ENCODE data around the gene CXCL11. TPM values are rescaled to one million over a fixed set of nuclear protein-coding genes. Genes with fewer than 3 reads are reported as not detected.
"Not testable (repeated sequence)": the region's sequence is repeated elsewhere in the genome, so short reads cannot be mapped to it uniquely, and the experiment has no call there.

CXCL11 gene
- total RNA-seq, 3 donors from 2014 or later (not counting 1 experiment from before 2014, with no cell fraction given): not detected

DNA sequence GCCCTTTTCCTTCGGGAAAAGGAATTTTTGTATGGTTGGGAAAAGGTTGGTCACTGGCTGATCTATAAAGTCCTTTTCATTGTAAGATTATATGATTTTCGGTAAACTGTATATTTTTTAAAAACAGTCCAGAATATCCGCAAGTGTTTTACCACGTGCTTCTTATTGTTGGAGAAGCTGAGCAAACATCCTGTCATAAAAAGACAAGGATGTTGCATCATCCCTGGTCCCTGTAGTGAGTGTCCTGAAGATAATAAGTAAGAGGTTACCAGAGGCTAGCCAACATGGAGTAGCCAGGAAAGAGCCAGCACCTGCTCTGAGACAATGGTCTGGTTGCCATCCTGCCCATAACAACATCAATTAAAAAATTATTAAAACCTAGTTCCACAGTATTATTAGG, 33.7 kb downstream of the CXCL11 start:
- Mint-ChIP-seq H3K36me3 (no peaks in the 10 kb centered on the region), H3K4me1 (no peaks in the 10 kb centered on the region), H3K27ac (no peak overlapping the region), H3K4me3 (no peak overlapping the region), H3K27me3 (ENCODE audit: low read depth in 2 of 2) (peaks cover 14 to 20% of the 10 kb centered on the region in 2 donors), H3K9me3 (no peaks in the 10 kb centered on the region)
- Histone ChIP-seq H3K9me3 (ENCODE audit: control insufficient read depth, insufficient read depth, low read length) (no peaks in the 10 kb centered on the region), H3K27ac (ENCODE audit: low read length) (no peak overlapping the region), H3K27me3 (ENCODE audit: control insufficient read depth, insufficient read depth, low read length) (no peaks in the 10 kb centered on the region), H3K36me3 (ENCODE audit: control insufficient read depth, insufficient read depth, low read length) (no peaks in the 10 kb centered on the region), H3K4me1 (ENCODE audit: control insufficient read depth, insufficient read depth, low read length) (no peaks in the 10 kb centered on the region), H3K4me3 (ENCODE audit: low read length) (no peak overlapping the region)
- DNase-seq (no peak), ATAC-seq (no peak)
- intact Hi-C loops (cut with micrococcal nuclease): no loop called here
- WGBS (ENCODE audit: insufficient coverage): 86% methylated on average over 4 of the region's 4 CpGs
- TF ChIP-seq, protein P1, sequence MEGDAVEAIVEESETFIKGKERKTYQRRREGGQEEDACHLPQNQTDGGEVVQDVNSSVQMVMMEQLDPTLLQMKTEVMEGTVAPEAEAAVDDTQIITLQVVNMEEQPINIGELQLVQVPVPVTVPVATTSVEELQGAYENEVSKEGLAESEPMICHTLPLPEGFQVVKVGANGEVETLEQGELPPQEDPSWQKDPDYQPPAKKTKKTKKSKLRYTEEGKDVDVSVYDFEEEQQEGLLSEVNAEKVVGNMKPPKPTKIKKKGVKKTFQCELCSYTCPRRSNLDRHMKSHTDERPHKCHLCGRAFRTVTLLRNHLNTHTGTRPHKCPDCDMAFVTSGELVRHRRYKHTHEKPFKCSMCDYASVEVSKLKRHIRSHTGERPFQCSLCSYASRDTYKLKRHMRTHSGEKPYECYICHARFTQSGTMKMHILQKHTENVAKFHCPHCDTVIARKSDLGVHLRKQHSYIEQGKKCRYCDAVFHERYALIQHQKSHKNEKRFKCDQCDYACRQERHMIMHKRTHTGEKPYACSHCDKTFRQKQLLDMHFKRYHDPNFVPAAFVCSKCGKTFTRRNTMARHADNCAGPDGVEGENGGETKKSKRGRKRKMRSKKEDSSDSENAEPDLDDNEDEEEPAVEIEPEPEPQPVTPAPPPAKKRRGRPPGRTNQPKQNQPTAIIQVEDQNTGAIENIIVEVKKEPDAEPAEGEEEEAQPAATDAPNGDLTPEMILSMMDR (IDR thresholded peaks at IDR 0.05): no peak

DNA sequence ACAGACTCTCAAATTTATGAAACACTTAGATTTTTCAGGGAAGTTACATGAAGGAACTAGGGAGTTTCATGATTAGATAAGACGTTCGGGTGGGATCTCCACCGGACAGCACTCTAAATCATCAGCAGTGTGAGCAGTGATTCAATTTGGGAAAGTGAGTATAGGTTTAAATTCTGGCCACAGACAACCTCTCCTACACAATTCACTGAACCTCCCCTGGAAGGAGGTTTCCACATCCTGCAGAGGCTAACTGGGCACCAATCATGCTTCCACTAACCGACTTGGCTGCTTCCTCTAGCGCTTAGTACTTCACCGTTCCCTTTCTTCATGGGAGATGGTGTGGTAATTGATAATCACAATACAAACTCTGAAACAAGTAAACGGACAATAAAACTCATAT, 34.2 kb downstream of the CXCL11 start:
- Mint-ChIP-seq H3K9me3 (no peaks in the 10 kb centered on the region), H3K4me3 (no peak overlapping the region), H3K27me3 (ENCODE audit: low read depth in 2 of 2) (peaks cover 14 to 17% of the 10 kb centered on the region in 2 donors), H3K4me1 (no peaks in the 10 kb centered on the region), H3K27ac (no peak overlapping the region), H3K36me3 (no peaks in the 10 kb centered on the region)
- no peaks in the 10 kb centered on the region for H3K4me1 ChIP-seq (ENCODE audit: control insufficient read depth, insufficient read depth, low read length)
- no peaks in the 10 kb centered on the region for H3K27me3 ChIP-seq (ENCODE audit: control insufficient read depth, insufficient read depth, low read length)
- WGBS (ENCODE audit: insufficient coverage): 76% methylated on average over 6 of the region's 7 CpGs
- H3K36me3 ChIP-seq (ENCODE audit: control insufficient read depth, insufficient read depth, low read length): no peaks in the 10 kb centered on the region
- TF ChIP-seq, protein P1 (IDR thresholded peaks at IDR 0.05): no peak
- ATAC-seq (no peak), DNase-seq (no peak)
- intact Hi-C loops (cut with micrococcal nuclease): no loop called here
- H3K4me3 ChIP-seq (ENCODE audit: low read length): no peak overlapping the region
- H3K27ac ChIP-seq (ENCODE audit: low read length): no peak overlapping the region
- H3K9me3 ChIP-seq (ENCODE audit: control insufficient read depth, insufficient read depth, low read length): no peaks in the 10 kb centered on the region

DNA sequence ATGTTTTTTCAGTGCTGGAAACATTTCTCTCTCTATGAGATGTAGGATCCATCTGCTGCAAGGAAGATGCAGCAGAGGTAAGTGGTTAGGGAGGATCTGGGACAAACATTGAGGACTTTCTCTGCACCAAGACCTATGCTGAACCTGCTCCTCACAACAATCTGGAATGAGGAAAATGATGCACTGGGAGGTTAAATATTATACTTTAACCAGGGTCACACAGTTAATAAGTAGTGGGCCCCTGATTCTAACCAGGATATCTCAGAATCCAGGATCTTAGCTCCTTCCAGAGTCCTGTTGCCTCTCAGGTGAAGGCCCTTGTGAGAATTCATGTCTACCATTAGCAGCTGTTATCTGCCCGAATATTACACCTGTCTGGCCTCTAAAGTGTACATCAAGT, 35.6 kb downstream of the CXCL11 start:
- WGBS (ENCODE audit: insufficient coverage): 86% methylated on average over 1 of the region's 1 CpG
- TF ChIP-seq, protein P1 (IDR thresholded peaks at IDR 0.05): no peak
- Histone ChIP-seq H3K36me3 (ENCODE audit: control insufficient read depth, insufficient read depth, low read length) (no peaks in the 10 kb centered on the region), H3K4me3 (ENCODE audit: low read length) (no peak overlapping the region), H3K9me3 (ENCODE audit: control insufficient read depth, insufficient read depth, low read length) (no peaks in the 10 kb centered on the region), H3K27me3 (ENCODE audit: control insufficient read depth, insufficient read depth, low read length) (no peaks in the 10 kb centered on the region), H3K27ac (ENCODE audit: low read length) (no peak overlapping the region), H3K4me1 (ENCODE audit: control insufficient read depth, insufficient read depth, low read length) (no peaks in the 10 kb centered on the region)
- no peak overlapping the region for H3K4me3 Mint-ChIP-seq
- H3K27ac Mint-ChIP-seq: no peak overlapping the region
- no peaks in the 10 kb centered on the region for H3K4me1 Mint-ChIP-seq
- DNase-seq (no peak), ATAC-seq (no peak)
- no peaks in the 10 kb centered on the region for H3K36me3 Mint-ChIP-seq
- intact Hi-C loops (cut with micrococcal nuclease): no loop called here
- H3K27me3 Mint-ChIP-seq (ENCODE audit: low read depth in 2 of 2): peaks cover 14% of the 10 kb centered on the region in 2 donors
- no peaks in the 10 kb centered on the region for H3K9me3 Mint-ChIP-seq

DNA sequence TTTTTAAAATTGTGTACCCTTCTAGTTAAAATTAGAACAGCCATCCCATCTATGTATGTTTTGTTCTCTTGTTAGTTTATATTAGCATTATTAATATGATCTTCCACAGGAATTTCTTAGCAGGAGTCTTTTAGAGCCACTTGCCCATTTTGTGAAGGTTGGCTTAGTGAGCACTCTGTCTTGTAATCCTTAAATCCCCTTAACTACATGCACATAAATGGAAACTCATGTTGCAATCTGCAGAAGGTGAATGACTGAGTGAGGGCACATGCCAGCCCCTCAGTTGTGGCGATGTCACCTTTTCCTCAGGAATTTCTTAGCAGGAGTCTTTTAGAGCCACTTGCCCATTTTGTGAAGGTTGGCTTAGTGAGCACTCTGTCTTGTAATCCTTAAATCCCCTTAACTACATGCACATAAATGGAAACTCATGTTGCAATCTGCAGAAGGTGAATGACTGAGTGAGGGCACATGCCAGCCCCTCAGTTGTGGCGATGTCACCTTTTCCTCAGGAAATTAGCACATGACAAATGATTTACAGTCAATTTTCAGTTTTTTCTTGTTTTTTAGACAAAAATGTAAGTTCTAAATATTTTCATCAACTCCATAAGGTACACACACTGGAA, 37.2 kb downstream of the CXCL11 start:
- intact Hi-C loops (cut with micrococcal nuclease); H3K27ac ChIP-seq (ENCODE audit: low read length); H3K9me3 Mint-ChIP-seq; H3K4me3 Mint-ChIP-seq; H3K9me3 ChIP-seq (ENCODE audit: control insufficient read depth, insufficient read depth, low read length); H3K4me3 ChIP-seq (ENCODE audit: low read length); H3K4me1 Mint-ChIP-seq; ATAC-seq; H3K36me3 ChIP-seq (ENCODE audit: control insufficient read depth, insufficient read depth, low read length); H3K4me1 ChIP-seq (ENCODE audit: control insufficient read depth, insufficient read depth, low read length); H3K27me3 ChIP-seq (ENCODE audit: control insufficient read depth, insufficient read depth, low read length); H3K27ac Mint-ChIP-seq; DNase-seq; H3K36me3 Mint-ChIP-seq: not testable (repeated sequence)
- WGBS (ENCODE audit: insufficient coverage): 83% methylated on average over 2 of the region's 2 CpGs
- H3K27me3 Mint-ChIP-seq (ENCODE audit: low read depth in 2 of 2): peaks cover 6 to 10% of the 10 kb centered on the region in 2 donors

Measured in natural killer cell (primary cell).